ENCODE data around the gene MRPL39. TPM values are rescaled to one million over a fixed set of nuclear protein-coding genes. Genes with fewer than 3 reads are reported as not detected.

The MRPL39 gene
- total RNA-seq, 3 donors from 2014 or later, result 21.6 to 27.9 (median 22.1) TPM

GRCh38 chr21:25539606-25540005 is 67.7 kb downstream of the MRPL39 start:
- Histone ChIP-seq H3K4me3 (no peak overlapping the region), H3K9me3 (peaks cover 3% of the 10 kb centered on the region), H3K36me3 (ENCODE audit: low read depth) (no peaks in the 10 kb centered on the region), H3K4me1 (ENCODE audit: low read depth) (no peaks in the 10 kb centered on the region)
- intact Hi-C loops (cut with DNase I, micrococcal nuclease), result no loop called here
- ATAC-seq (no peak), DNase-seq (no peak)
- TF ChIP-seq CTCF (IDR thresholded peaks at IDR 0.05), result no peak

- no peaks in the 10 kb centered on the region for H3K4me1 ChIP-seq (ENCODE audit: low read depth)
- TF ChIP-seq CTCF (IDR thresholded peaks at IDR 0.05), result no peak
- H3K4me3 ChIP-seq, result no peak overlapping the region
- no peaks in the 10 kb centered on the region for H3K36me3 ChIP-seq (ENCODE audit: low read depth)
- intact Hi-C loops (cut with DNase I, micrococcal nuclease), result no loop called here
- H3K9me3 ChIP-seq, result peaks cover 3% of the 10 kb centered on the region
- DNase-seq, result no peak
- ATAC-seq, result no peak
Measured at GRCh38 chr21:25537174-25537573, 70.1 kb downstream of the MRPL39 start.

- DNase-seq, result no peak
- no peak for ATAC-seq
- Histone ChIP-seq H3K4me3 (no peak overlapping the region), H3K9me3 (peaks cover 3% of the 10 kb centered on the region), H3K36me3 (ENCODE audit: low read depth) (no peaks in the 10 kb centered on the region), H3K4me1 (ENCODE audit: low read depth) (no peaks in the 10 kb centered on the region)
- intact Hi-C loops (cut with DNase I, micrococcal nuclease), result no loop called here
- no peak for TF ChIP-seq CTCF (IDR thresholded peaks at IDR 0.05)
Measured at GRCh38 chr21:25536752-25537151, 70.5 kb downstream of the MRPL39 start.

- TF ChIP-seq CTCF (IDR thresholded peaks at IDR 0.05), result no peak
- intact Hi-C loops (cut with DNase I, micrococcal nuclease), result no loop called here
- no peak for ATAC-seq
Measured at GRCh38 chr21:25535849-25536248, 71.4 kb downstream of the MRPL39 start.

More at GRCh38 chr21:25535849-25536248, 71.4 kb downstream of the MRPL39 start:
- H3K4me1 ChIP-seq (ENCODE audit: low read depth), result no peaks in the 10 kb centered on the region
- no peak for DNase-seq
- no peaks in the 10 kb centered on the region for H3K36me3 ChIP-seq (ENCODE audit: low read depth)
- no peak overlapping the region for H3K4me3 ChIP-seq
- peaks cover 3% of the 10 kb centered on the region for H3K9me3 ChIP-seq

Other genes with a start within 250 kb of the MRPL39 start
- 10 to 100 TPM in 1 of 3 donors, 1 to 10 TPM in 2; 6.5 to 23.0 (median 8.3) TPM for gene JAM2, start 31.8 kb upstream of the MRPL39 start, total RNA-seq
- 100 to 1,000 TPM; 159 to 215 (median 205) TPM for gene ATP5PF, start 127.4 kb upstream of the MRPL39 start, total RNA-seq
- 10 to 100 TPM; 21.9 to 26.5 (median 24.8) TPM for gene GABPA, start 127.5 kb upstream of the MRPL39 start, total RNA-seq